HG03520 (cell line): ENCODE data around the gene KCNG2.
"Not testable (repeated sequence)": the region's sequence is repeated elsewhere in the genome, so short reads cannot be mapped to it uniquely, and the experiment has no call there.

Experiments
- ATAC-seq: cut with Tn5 transposase; IDR thresholded peaks from one replicate; pipeline ENCODE4 v1.9.1; 2021; ENCODE audit warnings: mild to moderate bottlenecking, moderate library complexity; ENCODE audit not compliant: unreplicated experiment

The KCNG2 gene, protein sequence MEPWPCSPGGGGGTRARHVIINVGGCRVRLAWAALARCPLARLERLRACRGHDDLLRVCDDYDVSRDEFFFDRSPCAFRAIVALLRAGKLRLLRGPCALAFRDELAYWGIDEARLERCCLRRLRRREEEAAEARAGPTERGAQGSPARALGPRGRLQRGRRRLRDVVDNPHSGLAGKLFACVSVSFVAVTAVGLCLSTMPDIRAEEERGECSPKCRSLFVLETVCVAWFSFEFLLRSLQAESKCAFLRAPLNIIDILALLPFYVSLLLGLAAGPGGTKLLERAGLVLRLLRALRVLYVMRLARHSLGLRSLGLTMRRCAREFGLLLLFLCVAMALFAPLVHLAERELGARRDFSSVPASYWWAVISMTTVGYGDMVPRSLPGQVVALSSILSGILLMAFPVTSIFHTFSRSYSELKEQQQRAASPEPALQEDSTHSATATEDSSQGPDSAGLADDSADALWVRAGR

DNA sequence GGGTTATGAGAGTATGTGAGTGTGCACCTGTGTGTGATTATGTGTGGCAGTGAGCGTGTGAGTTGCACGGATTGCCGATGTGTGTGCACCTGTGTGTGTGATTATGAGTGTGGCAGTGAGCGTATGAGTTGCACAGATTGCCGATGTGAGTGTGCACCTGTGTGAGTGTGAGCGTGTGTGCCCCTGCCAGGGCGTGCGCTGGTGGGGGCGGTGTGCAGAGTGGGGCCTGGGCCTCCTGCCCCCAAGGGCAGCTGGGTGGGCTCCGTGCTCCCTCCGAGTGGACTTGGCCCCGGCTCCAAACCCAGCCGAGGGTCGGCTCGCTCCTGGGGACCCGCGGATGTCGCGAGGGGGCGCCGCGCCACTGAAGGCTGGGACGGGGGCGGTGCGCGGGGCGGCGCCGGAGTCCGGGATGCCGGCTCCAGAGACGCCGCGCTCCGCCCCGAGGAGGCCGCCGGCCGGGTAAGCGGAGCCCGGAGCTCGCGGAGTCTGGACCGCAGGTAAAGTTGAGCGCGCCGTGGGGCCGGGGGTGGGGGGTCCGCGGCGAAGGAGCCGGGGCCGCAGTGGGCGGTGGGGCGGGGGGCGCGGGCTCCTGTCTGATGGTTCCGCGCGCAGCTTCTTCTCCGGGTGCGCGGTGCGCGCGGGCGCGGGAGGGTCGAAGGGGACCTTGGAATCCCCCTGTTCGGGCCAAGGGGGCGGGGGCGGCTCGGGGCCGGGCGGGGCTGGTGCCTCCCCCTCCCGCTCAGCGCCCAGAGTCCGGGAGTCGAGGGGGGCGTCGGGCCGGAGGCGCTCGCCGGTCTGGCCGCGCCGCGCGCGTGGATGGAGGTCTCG lies at the start of gene KCNG2:
Gene KCNG2, plus strand, starts transcription at position 421 of the 828 bp plus-strand sequence. CDS start 65,730 bp downstream, outside the sequence.
- ATAC-seq: no peak

DNA sequence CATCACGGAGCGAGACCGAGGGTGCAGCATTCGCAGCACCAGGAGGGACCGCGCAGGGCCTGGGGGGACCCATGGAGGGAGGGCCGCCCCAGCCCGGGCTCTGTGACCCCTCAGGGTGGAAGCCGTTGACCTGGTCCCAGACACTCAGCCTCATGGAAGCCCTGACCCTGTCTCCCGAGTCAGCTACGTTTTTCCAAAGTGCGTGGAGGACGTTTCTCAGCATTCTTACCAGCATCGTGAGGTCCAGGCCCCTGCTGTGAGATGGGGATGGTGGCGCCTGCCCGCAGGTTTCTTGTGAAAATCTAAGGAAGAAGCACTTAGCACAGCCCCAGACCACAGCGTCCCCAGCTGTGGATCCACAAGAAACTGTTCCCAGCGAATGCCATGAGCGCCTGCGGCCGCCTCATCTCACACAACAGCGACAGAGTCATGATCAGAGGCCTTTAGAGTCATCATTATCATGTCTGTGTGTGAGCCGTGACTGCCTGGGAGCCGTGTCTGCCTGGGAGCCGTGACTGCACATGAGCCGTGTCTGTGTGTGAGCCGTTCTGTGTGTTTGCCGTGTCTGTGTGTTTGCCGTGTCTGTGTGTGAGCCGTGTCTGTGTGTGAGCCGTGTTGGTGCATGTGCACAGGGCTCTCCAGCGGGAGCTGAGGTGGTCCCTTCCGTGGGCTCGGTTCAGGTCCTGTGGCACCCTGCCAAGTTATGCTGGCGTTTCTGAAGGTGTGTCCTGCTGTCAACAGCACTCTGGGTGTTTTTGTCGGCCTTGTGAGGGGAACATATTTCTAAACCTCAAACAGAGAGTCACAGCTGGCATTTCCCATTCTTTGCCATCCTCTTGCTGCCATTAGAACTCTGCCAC lies 49.2 kb upstream of the KCNG2 start:
- no peak for ATAC-seq

DNA sequence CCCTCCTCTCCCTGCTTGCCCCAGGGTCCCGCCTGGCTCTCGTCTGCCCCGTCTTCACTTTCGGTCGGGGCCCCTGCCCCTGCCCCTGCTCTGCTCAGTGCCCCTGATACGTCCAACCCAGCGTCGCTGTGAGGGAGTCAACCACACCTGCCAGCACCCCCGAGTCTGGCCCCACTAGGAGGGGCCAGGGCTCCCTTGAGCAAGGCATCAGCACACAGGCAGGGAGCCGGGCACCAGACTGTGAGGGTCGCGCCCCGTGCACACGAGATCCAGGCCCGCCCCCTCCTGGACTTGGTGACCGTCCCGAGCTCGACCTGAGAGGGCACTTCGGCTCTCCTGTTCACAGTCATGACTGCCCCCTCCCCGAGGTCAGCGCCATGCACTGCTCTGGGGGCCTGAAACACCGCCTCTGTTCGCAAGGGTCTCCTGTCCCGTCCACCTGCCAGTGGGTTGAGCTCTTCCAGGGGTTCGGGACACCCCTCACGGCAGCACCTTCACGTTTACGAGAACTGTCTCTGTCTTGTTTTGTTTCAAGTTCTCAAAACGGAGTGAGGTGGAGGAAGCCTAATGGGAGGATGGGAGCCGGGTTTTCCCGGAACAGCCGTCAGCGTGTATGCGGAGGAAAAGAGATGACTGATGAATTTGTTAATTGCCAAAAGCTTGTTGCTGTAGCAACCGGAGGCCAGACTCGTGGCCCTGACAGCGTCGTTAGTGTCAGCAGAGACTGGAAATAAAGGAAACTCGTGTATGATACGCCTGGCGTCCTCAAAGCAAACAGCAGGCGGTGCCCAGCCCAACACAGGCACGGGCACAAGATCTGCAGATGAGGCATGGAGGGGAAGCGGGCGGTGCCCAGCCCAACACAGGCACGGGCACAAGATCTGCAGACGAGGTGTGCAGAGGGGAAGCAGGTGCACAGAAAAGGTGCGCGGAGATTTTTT lies 48.2 kb upstream of the KCNG2 start:
- ATAC-seq: no peak

DNA sequence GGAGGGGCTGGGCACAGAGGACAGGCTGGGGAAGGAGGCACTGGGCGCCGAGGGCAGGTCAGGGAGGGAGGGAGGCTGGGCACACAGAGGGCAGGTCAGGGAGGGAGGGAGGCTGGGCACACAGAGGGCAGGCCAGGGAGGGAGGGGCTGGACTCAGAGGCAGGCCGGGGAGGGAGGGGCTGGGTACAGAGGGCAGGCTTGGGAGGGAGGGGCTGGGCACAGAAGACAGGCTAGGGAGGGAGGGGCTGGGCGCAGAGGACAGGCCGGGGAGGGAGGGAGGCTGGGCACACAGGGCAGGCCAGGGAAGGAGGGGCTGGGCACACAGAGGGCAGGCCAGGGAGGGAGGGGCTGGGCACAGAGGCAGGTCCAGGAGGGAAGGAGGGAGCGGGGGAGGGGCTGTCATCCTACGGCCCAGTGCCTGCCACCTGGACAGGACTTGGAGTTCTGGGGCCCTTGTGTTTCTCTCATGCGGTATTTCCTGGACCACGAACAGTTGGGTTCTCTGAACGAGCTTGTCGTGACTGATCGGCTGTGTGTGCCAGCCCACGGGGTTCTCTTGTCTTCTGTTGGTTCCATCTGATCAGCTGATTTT lies 46.7 kb upstream of the KCNG2 start:
- ATAC-seq: no peak

DNA sequence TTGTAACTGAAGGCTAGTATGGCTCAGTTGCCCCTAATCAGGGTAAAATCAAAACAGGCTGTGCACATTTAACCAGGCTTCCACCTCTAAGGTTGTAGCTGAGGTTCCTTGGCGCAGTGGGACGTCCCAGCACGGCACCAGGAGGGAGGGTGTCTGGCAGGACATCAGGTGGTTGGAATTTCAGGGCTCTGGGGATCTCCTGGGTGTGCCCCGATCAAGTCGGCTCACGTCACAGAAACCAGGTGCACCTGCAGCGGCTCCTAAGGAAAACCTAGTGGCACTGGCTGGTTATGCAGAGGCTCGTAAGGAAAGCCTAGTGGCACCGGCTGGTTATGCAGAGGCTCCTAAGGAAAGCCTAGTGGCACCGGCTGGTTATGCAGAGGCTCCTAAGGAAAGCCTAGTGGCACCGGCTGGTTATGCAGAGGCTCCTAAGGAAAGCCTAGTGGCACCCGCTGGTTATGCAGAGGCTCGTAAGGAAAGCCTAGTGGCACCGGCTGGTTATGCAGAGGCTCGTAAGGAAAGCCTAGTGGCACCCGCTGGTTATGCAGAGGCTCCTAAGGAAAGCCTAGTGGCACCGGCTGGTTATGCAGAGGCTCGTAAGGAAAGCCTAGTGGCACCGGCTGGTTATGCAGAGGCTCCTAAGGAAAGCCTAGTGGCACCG lies 45.7 kb upstream of the KCNG2 start:
- ATAC-seq: not testable (repeated sequence)

DNA sequence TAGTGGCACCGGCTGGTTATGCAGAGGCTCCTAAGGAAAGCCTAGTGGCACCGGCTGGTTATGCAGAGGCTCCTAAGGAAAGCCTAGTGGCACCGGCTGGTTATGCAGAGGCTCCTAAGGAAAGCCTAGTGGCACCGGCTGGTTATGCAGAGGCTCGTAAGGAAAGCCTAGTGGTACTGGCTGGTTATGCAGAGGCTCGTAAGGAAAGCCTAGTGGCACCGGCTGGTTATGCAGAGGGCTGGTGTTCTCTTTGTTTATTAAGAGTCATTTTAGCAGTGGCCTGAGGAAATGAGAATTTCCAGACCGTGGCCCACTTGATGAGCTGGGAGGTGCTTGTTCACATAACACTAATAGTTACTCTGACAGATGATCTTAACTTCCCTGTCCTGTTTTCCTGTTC lies 44.8 kb upstream of the KCNG2 start:
- not testable (repeated sequence) for ATAC-seq

DNA sequence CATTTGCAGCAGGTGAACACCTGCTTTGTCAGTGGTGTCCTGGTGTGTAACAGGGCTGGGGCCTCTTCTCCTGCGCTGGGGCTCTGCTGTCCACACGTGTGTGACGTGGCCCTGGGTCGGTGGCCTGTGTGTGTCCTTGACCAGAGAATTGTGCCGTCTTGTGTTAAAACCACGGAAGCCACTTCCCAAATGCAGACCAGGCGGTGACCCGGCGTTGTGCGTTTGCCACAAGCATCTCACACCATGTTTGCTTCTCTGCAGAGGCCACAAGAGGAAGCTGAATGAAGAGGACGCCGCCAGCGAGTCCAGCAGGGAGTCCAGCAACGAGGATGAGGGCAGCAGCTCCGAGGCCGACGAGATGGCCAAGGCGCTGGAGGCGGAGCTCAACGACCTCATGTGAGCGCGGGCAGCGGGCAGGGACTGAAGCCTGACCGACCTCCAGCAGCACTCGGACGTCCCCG lies 44.3 kb upstream of the KCNG2 start:
- no peak for ATAC-seq

DNA sequence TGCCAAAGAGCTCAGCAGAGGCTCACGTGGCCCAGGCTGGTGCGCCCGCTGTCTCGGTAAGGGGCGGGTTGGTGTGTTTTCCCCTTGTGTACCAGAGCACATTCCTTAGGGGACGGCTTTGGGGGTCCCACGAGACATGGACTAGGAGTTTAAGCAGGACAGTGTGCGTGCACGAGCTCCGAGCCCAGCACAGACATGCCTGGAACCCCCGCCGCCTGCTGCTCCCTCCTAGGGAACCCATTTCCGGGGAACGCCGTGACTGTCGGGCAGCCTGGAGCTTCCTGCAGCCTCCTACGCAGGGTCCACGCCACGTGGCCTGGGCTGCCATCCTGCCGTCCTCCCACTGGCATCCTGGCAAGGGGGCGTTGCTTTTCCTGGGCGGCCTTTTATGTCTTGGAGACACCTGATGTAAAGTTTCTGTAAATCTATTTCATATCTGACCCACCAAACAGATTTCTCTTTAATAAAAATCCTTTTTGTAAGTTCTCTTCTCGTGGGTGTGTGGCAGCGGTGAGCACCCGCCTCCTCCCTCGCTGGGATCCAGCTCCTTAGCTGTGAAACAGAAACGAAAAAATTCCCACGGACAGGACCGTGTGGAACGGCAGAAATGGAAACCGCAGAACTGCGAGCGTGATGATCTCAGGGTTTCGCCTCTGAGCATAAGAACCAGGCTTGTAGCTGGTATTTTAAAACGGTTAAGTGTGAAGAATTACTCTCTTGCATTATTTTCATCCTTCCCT lies 43.5 kb upstream of the KCNG2 start:
- ATAC-seq: no peak

DNA sequence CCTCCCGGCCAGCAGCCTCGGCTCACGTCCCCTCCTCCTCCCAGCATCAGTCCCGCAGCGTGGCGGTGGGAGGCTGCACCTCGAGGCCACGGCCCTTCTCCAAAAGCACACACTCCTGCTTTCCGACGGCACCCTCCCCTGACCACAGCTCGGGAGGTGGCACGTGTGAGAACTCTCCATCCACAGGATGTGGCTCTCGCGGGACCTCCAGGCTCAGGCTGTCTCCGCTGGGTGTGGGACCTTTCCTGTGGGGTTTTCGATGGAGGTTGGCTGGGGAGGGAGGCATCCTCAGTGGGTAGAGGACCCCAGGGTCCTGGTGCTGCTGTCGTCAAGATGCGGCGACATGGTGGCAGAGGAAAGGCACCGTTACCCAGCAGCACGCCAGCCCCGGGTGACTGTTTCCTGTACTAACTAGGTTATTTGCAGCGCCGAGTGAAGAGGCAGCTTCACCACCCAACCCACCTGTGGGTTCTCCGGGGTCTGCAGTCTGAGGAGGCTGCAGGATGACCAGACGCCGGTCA lies 42.8 kb upstream of the KCNG2 start:
- ATAC-seq: no peak

DNA sequence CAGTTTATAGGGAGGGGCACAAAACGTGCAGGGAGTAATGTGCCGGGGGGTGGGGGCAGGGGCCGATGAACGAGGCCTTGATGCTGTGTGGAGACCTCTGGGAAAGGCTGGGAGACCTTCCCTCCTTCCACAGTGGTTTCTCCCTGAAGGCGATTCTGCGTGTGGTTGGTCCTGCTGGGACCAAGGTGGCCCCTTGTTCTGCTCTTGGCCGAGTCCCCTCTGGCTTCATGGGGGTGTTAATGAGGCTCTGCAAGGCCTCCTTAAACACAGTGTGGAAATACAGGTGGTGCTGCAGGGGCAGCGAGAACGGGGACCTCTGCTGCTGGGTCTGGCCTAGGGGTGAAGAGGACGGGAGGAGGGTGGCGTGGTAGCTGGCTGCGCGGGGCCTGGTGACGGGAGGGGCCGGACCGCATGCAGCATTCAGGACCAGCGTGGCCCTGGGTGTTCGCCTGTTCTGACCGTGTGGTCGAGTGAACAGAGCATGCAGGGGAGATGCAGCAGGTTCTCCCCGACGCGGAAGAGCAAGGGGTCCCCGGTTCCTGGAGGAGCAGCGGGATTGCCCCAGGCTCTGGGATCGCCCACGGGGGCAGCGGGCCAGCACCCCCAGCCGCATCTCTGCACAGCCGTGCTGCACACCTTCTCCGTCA lies 42.1 kb upstream of the KCNG2 start:
- no peak for ATAC-seq

DNA sequence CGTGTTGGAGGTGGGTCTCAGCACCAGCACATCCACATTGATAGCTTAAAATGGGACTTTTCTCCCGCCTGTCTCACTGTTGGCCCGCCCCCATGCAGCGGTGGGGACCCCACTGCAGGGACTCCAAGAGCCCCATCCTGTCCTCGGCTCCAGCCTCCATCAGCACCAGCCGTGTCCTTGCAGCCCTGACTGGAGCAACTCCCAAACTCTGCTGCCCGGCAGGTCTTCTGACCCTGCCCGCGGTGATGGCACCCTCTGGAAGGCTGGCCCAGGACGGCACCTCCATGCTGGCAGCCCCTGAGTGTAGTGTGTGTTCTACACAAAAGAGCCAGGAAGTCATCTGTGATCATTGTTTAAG lies 41.6 kb upstream of the KCNG2 start:
- ATAC-seq: no peak

DNA sequence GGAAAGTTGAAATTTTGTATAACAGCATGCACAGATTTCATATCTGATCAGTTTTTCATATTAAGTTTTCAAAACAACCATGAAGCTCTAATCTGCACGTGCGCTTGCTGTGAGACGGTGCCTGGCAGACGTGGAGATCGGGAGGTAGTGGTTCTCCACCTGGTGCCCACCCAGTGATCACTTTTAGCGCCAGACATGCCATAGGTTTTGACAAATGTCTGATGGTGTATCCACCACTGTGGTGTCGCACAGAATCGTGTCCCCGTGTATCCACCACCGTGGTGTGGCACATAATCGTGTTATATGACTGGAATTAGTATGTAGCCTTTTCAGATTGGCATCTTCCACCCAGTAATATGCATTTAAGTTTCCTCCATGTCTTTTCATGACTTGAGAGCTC lies 40.9 kb upstream of the KCNG2 start:
- ATAC-seq: no peak

DNA sequence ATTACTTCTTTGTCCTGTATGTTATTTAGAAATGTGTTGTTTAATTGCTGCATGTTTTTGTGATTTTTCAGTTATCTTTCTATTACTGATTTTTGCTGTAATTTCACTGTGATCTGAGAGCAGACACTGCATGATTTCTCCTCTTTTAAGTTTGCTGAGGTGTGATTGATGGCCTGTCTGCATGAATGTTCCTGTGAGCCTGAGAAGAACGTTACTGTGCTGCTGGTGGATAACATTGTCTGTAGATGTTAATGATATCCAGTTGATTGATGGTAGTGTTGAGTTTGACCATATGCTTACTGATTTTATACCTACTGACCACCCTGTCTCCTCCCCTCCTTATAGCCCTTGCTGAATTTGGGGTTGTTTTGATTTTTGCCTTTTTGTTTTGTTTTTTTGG lies 37.4 kb upstream of the KCNG2 start:
- ATAC-seq: no peak

DNA sequence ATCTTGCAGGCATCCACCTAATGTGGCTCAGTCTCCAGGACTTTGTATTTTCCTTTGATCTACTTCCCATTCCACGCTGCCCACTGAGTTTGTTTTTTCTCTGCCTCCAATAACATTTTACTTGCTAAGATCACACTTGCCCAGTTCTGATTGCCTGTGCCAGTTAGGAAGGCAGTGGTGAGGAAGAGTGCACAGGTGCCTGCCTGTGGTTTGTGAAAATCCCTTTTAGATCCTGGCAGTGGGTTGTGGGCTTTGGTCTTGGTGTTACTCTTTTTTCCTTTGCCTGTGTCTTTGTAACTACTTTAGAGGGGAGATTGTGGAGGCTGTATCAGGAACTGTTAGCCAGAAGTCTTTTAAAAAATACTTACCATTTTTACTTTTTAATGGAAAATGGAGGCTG lies 36.9 kb upstream of the KCNG2 start:
- ATAC-seq: no peak

DNA sequence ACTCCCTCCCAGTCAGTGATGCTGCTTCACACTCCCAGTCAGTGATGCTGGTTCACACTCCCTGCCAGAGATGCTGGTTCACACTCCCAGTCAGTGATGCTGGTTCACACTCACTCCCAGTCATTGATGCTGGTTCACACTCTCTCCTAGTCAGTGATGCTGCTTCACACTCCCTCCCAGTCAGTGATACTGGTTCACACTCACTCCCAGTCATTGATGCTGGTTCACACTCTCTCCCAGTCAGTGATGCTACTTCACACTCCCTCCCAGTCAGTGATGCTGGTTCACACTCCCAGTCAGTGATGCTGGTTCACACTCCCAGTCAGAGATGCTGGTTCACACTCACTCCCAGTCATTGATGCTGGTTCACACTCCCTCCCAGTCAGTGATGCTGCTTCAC lies 34.3 kb upstream of the KCNG2 start:
- no peak for ATAC-seq

DNA sequence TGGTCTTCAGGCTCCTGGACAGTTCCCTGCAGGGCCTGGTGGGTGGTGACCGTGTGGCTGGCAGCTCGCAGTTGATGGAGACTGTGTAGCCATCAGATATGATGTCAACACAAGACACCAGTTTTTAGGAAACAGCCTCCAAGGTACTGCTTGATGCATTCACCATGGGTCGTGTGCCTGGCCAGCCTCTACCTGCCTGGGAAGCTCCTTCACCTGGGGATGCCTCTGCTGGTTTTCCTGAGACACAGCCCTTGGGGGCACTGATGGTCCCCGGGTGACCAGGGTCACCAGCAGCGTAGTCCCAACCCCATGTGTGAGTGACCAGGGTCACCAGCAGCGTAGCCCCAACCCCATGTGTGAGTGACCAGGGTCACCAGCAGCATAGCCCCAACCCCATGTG lies 33.6 kb upstream of the KCNG2 start:
- ATAC-seq: no peak

DNA sequence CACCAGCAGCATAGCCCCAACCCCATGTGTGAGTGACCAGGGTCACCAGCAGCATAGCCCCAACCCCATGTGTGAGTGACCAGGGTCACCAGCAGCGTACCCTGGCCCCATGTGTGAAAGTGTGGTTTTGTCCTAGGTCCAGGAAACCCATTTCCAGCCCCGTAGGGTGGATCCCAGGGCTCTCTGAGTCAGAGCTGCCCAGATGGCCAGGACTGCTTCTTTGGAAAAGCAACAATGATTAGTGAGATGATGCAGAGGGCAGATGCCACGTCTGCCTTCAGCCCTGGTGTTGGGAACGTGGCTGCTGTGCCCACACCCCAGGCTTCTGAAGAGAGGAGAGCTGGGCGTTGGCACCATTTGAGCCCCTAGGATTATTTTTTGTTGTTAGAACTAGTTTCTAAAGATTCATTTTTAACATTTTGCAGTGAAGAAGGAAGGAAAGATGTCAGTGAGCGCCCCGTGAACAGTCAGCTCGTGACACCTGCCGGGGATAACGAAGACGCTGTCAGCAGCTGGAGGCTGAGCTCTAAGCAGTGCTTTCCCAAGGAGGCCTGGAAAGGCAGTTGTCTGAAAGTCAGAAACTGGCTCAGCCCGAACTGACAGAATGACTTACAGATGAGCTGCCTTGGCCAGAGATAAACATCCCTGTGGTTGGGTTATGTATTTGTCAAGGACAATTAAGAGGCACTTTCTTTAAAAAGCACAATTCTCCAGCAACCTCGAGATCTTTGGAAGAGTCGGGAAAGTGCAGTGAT lies 32.1 kb upstream of the KCNG2 start:
- ATAC-seq: no peak
